ENCODE data around the gene RBM20.

Gene RBM20

DNA sequence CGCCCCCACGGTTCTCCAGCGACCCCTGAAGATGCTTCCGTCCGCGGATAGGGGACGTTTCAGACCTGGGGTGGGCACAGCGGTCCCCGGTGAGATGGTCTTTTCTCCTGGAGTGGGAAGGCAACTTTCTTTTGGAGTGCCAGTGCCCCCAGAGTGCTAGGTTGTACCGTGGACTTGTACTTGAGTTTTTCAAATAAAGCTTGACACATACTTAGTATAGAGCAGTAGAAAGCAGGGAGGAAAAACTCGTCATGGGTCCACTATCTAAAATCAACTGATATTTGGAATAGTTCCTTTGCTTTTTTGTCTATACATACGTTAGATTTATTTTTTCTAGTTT lies 28.4 kb downstream of the RBM20 start:
- no peak for DNase-seq (ENCODE audit: low spot score)

GRCh38 chr10:110676016-110676415 lies 31.9 kb downstream of the RBM20 start:
- no peak for DNase-seq (ENCODE audit: low spot score)

- no peak for DNase-seq (ENCODE audit: low spot score)
These were observed 35.5 kb downstream of the RBM20 start for GRCh38 chr10:110679486-110680272.

GRCh38 chr10:110680273-110681020 lies 36.3 kb downstream of the RBM20 start:
- DNase-seq (ENCODE audit: low spot score): no peak

DNA sequence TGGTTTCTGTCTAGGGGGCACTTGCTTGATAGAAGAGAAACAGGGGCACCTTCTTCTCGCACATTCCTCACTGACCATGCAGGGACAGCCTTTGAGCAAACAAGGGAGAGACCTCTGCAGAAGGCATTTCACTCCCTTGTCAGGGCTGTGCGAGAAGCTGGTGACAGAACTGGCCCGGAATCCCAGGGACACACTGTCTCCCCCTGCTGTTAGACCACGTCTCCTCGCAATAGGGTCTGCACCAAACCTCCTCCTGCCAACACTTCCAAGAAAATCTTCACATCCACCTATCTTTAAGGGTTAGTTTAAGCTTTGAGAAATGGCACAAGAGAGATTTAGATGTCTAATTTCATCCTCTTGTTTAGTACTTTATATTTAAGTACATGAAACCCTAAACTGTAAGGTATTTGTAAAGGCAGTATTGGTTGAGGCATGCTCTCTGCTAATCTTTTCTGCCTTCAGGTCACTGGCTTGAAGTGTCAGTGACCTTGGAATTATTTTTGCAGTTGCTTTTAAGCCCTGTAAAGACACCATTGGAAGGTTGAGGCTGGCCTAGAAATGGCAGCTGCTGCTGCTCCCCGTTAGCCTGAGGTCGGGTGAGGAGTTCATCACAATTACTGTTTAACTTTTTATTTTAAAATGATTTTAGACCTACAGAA lies 37.0 kb downstream of the RBM20 start:
- peak; percentile 85 for DNase-seq (ENCODE audit: low spot score)

GRCh38 chr10:110682348-110682747 lies 38.2 kb downstream of the RBM20 start:
- no peak for DNase-seq (ENCODE audit: low spot score)

- DNase-seq (ENCODE audit: low spot score): peak; percentile 30
These were observed 40.8 kb downstream of the RBM20 start for GRCh38 chr10:110684800-110685446.

GRCh38 chr10:110686047-110686446 lies 41.9 kb downstream of the RBM20 start:
- no peak for DNase-seq (ENCODE audit: low spot score)

GRCh38 chr10:110686949-110687348 lies 42.8 kb downstream of the RBM20 start:
- no peak for DNase-seq (ENCODE audit: low spot score)

- no peak for DNase-seq (ENCODE audit: low spot score)
These were observed 43.3 kb downstream of the RBM20 start for GRCh38 chr10:110687400-110687799.

GRCh38 chr10:110691139-110691538 lies 47.0 kb downstream of the RBM20 start:
- no peak for DNase-seq (ENCODE audit: low spot score)

DNA sequence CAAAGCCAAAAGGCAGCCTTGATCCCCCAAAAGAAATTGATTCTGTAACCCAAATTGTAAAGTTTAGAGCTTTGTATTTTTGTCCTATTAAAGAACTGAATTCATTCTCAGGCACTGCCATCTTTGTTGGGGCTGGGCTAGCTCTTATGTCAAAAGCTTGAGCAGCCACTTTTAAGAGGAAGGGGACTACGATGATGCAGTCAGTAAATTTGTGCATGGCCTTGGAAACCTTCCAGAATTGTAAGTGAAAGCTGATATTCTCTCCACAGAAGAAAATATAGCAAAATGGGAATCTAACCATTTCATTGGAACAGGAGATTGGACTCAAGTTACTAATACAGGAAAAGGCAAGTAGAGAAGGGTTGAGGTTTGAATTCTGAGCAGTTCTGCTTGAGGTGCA lies 50.1 kb downstream of the RBM20 start:
- DNase-seq (ENCODE audit: low spot score): no peak

- DNase-seq (ENCODE audit: low spot score): no peak
These were observed 50.8 kb downstream of the RBM20 start for GRCh38 chr10:110694820-110695538.

DNA sequence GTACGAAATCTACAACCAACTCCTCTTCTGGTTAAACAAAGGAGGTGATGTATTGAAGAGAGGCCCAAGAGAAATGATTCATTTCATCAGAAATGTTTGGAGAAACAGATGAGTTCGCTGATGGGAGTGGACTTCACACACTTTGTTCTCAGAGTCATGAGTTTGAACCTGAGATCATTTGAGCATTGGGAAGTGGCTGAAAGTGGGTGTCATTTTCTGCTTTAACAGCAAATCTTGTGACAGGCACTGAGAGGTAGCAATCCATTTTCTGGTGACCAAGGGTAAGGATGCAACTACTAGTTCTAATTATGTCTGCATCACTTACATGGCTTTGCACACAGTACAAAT lies 51.4 kb downstream of the RBM20 start:
- no peak for DNase-seq (ENCODE audit: low spot score)

DNA sequence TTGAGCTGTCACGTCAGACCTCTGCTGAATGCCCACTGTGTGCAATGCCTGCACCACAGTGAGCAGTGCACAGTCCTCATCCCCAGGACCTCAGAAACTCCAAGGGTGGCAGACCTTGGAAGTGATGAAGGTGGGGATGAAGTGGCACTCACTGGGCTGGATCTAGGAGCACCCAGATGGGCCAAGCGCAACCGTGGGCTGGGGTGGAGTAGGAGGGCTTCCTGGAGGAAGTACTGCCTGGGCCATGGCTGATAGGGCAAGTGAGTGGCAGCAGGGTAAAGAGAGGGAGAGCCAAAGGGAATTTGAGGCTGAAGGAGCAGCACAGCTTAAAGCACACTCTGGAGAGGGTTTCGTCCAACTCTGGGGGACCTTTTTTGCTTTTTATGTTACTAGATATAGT lies 52.3 kb downstream of the RBM20 start:
- no peak for DNase-seq (ENCODE audit: low spot score)

DNA sequence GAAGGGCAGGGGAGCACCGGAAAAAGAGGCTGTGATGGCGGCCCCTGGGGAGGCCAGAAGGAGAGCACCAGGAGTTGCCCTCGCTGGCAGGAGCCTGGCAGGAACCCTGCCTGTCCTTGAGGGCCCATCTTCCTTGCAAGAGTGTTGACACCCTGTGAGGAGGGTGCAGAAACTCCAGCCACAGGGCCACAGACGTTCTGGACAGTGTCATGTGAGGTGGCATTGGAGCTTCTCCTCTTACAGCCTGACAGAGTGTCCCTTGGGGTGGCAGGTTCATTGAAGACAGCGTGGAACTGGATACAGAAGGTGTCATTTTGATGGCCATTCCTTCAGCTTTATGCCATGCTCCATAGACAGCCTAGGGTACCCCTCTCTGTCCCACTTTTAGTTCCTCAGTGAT lies 54.2 kb downstream of the RBM20 start:
- no peak for DNase-seq (ENCODE audit: low spot score)

DNA sequence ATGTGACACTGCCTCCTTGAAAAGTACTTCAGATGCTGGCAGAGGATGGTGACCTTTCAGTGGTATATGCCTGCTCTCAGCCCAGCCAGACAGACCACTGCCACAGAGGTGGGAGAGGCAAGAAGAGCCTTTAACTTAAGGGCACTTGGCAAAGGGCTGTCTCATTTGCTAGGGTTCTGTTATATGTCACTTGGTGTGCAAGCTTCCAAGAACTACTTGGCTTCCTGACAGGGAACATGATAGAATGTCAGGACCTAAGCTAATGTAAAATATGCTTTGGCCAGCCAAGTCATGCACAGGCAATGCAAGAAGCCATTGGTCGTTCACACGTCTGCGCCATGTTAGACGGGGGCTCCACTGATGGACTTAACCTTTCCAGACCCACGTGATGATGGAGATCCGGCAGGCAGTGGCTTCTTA lies 54.7 kb downstream of the RBM20 start:
- DNase-seq (ENCODE audit: low spot score): no peak

DNA sequence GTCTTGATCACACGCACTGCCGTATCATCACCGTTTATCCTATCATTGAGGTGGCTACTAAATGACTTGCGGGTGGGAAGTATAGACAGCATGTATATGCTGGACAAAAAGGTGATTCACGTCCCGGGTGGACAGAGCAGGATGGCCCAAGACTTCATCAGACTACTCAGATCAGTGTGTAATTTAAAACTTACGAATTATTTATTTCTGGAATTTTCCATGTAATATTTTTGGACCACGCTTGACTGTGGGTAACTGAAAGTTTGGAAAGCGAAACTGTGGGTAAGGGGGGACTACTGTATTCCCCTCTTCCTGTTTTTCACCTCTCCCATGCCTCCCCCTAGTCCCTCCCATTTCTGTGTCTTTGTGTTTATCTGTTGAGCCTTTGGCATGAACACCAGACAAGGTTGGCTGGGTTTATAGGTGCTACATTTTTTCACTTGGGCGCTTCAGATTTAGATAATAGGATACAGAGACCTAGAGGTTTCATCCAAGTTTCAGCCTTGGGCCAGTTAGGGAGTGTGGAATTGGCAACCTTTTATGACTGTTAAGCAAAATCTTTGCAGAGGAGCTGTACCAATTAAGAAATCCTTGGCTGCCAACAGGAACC lies 55.8 kb downstream of the RBM20 start:
- no peak for DNase-seq (ENCODE audit: low spot score)

GRCh38 chr10:110700947-110701616 lies 56.9 kb downstream of the RBM20 start:
- no peak for DNase-seq (ENCODE audit: low spot score)

DNA sequence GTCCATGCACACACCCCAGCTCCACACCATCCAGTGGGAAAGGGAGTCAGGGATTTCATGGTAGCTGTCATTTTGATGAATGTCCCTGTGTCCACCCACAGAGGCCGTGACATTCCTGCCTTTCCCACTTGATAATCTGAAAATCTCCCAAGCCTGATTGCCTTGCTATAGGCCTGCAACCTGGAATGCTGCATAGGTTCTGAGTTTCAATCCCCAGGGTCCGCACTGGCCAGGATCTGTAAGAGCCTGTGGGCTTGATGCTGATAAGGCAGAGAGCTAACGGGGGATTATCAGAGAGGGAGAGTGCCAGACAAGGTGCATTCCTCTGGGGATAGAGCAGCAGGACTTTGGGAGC lies 57.5 kb downstream of the RBM20 start:
- peak; percentile 22 for DNase-seq (ENCODE audit: low spot score)

DNA sequence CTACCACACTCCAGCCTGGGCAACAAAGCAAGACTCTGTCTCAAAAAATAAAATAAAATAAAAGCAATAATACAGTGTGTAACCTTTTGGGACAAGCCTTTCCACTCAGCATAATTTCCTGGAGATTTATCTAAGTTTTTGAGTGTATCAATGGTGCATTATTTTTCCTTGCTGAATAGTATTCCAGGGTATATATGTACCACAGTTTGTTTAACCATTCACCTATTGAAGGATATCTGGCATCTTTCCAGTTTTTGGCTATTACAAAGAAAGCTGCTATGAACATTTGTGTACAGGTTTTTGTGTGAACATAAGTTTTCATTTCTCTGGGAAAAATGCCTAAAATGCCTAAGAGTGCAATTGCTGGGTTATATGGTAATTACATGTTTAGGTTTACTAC lies 59.9 kb downstream of the RBM20 start:
- DNase-seq (ENCODE audit: low spot score): no peak
